ENCODE measurements around the gene ERC2. TPM values are rescaled to one million over a fixed set of nuclear protein-coding genes. Genes with fewer than 3 reads are reported as not detected.

The ERC2 gene
- polyA plus RNA-seq, 2 of the 4 experiments (the other 2 are of a cell fraction), result 0.16 TPM; not detected in 1

- CTCF ChIA-PET, result no interaction called here
- DNase-seq (ENCODE audit: low read depth in 1 of 2, low spot score in 1 of 2) (no peak), FAIRE-seq (no peak), ATAC-seq (no peak)
- 6% methylated on average over 3 of the region's 3 CpGs for WGBS (ENCODE audit: missing lambda C conversion rate)
- POLR2A ChIA-PET, result no interaction called here
- Histone ChIP-seq H3K27ac (no peak overlapping the region), H3K4me3 (no peak overlapping the region), H3K9me3 (no peaks in the 10 kb centered on the region), H3K4me2 (no peak overlapping the region), H3K4me1 (no peaks in the 10 kb centered on the region)
- TF ChIP-seq HMGXB4 (CRISPR knock-in tag; IDR thresholded peaks at IDR 0.05; ENCODE audit: borderline replicate concordance) (no peak), NPAS2 (CRISPR knock-in tag; IDR thresholded peaks at IDR 0.05; ENCODE audit: borderline replicate concordance) (no peak)
Observed at GRCh38 chr3:55501905-55502304, 966.4 kb downstream of the ERC2 start.

GRCh38 chr3:55500555-55501330, 967.5 kb downstream of the ERC2 start:
- 15% methylated on average over 5 of the region's 5 CpGs for WGBS (ENCODE audit: missing lambda C conversion rate)

GRCh38 chr3:55498520-55498919, 969.7 kb downstream of the ERC2 start:
- Histone ChIP-seq H3K4me2 (no peak overlapping the region), H3K27ac (no peak overlapping the region), H3K4me3 (no peak overlapping the region), H3K9me3 (no peaks in the 10 kb centered on the region), H3K4me1 (no peaks in the 10 kb centered on the region)
- ChIA-PET POLR2A (no interaction called here), CTCF (no interaction called here)
- FAIRE-seq (no peak), DNase-seq (ENCODE audit: low read depth in 1 of 2, low spot score in 1 of 2) (no peak), ATAC-seq (no peak)
- TF ChIP-seq FOSL2 (IDR thresholded peaks at IDR 0.05), result no peak
- no peak for TF ChIP-seq FOSL2 (CRISPR knock-in tag; IDR thresholded peaks at IDR 0.05)
- TF ChIP-seq CEBPB (IDR thresholded peaks at IDR 0.05), result no peak
- TF ChIP-seq ZC3H11A (IDR thresholded peaks at IDR 0.05), result no peak
- no peak for TF ChIP-seq TP53 (CRISPR knock-in tag; IDR thresholded peaks at IDR 0.05)
- TF ChIP-seq USF2 (IDR thresholded peaks at IDR 0.05), result peak; percentile 61
- TF ChIP-seq MAFK (IDR thresholded peaks at IDR 0.05; ENCODE audit: partially characterized antibody), result no peak
- 40% methylated on average over 4 of the region's 4 CpGs for WGBS (ENCODE audit: missing lambda C conversion rate)

More at GRCh38 chr3:55500555-55501330, 967.5 kb downstream of the ERC2 start:
- Histone ChIP-seq H3K9me3 (no peaks in the 10 kb centered on the region), H3K4me1 (no peaks in the 10 kb centered on the region), H3K4me3 (no peak overlapping the region), H3K4me2 (no peak overlapping the region), H3K27ac (no peak overlapping the region)
- ChIA-PET CTCF (interaction anchor here (0.7 kb wide), 1 partner anchor 160 kb away, joined by 3 read pairs; no protein-coding TSS in a partner anchor), POLR2A (no interaction called here)
- no peak for ATAC-seq
- no peak for FAIRE-seq
- DNase-seq (ENCODE audit: low read depth in 1 of 2, low spot score in 1 of 2), result no peak
- TF ChIP-seq ZNF302 (CRISPR knock-in tag; IDR thresholded peaks at IDR 0.05) (no peak), RCOR1 (IDR thresholded peaks at IDR 0.05; ENCODE audit: low read depth, low read length) (no peak), TP53 (CRISPR knock-in tag; IDR thresholded peaks at IDR 0.05) (no peak), NR3C1 (IDR thresholded peaks at IDR 0.05) (no peak), PBX3 (IDR thresholded peaks at IDR 0.05) (no peak), FOSB (CRISPR knock-in tag; IDR thresholded peaks at IDR 0.05) (no peak), MAFK (IDR thresholded peaks at IDR 0.05; ENCODE audit: partially characterized antibody) (no peak), EHMT2 (IDR thresholded peaks at IDR 0.05; ENCODE audit: low read depth) (no peak), NPAS2 (CRISPR knock-in tag; IDR thresholded peaks at IDR 0.05; ENCODE audit: borderline replicate concordance) (no peak), RNF2 (IDR thresholded peaks at IDR 0.05; ENCODE audit: borderline replicate concordance, low read depth) (no peak), SREBF2 (IDR thresholded peaks at IDR 0.05) (no peak), USF2 (IDR thresholded peaks at IDR 0.05) (no peak), FOSL2 (IDR thresholded peaks at IDR 0.05) (no peak), FOSL2 (CRISPR knock-in tag; IDR thresholded peaks at IDR 0.05) (no peak), CBX2 (IDR thresholded peaks at IDR 0.05; ENCODE audit: borderline replicate concordance, low read depth) (no peak), PHF8 (IDR thresholded peaks at IDR 0.05; ENCODE audit: borderline replicate concordance, low read depth) (no peak), POLR2A (IDR thresholded peaks at IDR 0.05; ENCODE audit: low read length) (no peak)
